Neural cell (in vitro differentiated cells): Measurements from ENCODE around the gene HOXB9.

Source experiments
- CTCF ChIP-seq: fragments of 450-650 bp; IDR thresholded peaks from 2 replicates; pipeline ENCODE4 v1.5.1; 2014; ENCODE audit warnings: antibody characterized with exemption, mild to moderate bottlenecking, moderate library complexity; ENCODE audit not compliant: poor library complexity, severe bottlenecking
- POLR2AphosphoS5 ChIP-seq: IDR thresholded peaks from 2 replicates; pipeline ENCODE4 v1.6.1; 2012

GRCh38 chr17:48647963-48648245, 21.7 kb upstream of the HOXB9 start:
- TF ChIP-seq POLR2AphosphoS5 (no peak), CTCF (no peak)
